Kidney capillary endothelial cell (primary cell): ENCODE measurements around the gene SPX.
A peak's percentile ranks its signal among the peaks of the same experiment; 100 is the strongest.

Experiments
- DNase-seq: peaks from one replicate; pipeline ENCODE4 v3.0.0-alpha.2; 2018; ENCODE audit warnings: low spot score

Gene SPX, protein sequence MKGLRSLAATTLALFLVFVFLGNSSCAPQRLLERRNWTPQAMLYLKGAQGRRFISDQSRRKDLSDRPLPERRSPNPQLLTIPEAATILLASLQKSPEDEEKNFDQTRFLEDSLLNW

DNA sequence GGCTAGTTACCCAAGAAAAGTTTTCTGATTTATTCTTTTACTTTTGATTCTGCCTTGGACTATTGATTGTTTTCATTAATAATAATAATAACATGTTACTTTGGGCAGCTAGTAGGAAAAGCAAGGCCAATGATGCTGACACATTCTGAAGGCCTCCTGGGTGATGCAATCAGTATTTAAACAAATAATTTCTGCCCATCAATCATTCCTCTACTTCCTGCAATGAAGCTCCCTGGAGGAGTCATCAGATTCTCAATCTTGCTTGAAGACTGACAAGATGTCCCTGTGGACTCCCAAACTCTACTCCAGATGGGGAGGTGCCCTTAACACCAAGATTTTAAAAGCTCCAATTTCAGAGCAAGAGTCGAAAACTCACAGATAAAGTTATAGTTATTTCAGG is at the start of gene SPX:
SPX (plus strand) TSS at position 244 of the 400 bp plus-strand sequence. CDS start 177 bp downstream, outside the sequence.
- peak; percentile 6 for DNase-seq

DNA sequence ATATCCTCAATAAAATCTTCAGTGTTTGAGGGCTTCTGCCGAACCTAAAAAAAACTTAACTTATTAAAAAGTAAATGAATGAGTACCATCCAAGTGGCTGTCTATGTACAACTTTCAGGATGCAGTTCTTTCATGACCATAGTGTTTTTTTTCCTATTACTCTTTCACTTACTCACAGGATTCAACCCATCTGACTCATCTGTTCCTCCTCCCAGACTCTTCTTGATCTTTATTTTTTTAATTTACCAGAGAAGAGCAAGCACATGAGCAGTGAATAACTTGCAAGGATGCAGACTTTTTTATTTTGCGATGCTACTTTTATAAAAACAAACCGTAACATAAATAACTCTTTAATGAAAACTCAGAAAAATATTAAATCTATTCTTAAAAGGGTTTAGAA is 49.1 kb upstream of the SPX start:
- DNase-seq: no peak

DNA sequence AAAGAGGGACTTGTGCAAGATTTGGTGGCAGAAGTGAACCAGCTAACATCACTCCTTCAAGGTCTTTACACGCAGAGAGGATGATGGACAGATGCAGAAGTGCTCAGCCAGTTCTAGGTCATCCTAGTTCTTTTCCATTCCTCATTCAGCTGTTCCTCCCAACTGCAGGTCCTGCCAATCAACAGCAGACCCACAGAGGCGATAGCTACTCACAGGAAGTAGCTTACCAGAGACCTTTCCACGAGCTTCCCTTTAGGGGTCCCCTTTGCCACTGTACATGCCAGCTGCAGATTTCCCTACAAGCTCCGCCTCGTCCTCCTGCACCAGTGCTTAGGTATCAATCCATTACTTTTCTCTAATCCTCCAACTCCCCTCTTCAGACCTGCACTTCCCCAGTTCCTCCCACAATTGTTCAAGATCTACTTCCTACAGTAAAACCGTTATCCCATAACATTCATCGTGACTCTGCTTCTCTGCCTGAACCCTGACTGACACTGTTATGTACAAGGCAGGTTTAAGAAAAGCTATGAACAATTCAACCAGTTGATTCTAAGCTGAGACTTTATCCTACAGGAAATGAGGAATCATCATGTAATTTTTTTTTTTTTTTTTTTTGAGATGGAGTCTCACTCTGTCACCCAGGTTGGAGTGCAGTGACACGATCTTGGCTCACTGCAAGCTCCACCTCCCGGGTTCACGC is 47.2 kb upstream of the SPX start:
- DNase-seq: peak; percentile 13

DNA sequence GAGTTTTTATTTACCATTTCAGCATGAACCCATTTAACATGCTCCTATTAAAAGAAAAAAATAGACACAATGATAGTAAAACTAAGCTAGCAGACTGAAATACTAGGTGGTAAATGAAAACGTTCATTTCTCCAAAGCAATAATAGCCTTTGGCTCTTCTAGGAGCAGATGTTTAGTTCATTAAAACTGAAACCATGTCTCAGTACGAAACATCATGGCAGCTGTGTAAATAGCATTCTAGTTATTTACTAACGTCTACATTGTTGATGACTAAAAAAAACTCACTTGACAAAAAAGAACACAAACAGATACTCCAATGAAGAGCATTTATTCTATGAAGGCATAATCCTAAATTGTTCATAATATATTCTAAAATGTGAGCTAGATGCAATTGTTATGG is 42.6 kb upstream of the SPX start:
- DNase-seq: no peak

GRCh38 chr12:21485998-21486397 is 40.1 kb upstream of the SPX start:
- DNase-seq: no peak

- DNase-seq: no peak
These were observed 26.3 kb upstream of the SPX start for GRCh38 chr12:21499765-21500164.

DNA sequence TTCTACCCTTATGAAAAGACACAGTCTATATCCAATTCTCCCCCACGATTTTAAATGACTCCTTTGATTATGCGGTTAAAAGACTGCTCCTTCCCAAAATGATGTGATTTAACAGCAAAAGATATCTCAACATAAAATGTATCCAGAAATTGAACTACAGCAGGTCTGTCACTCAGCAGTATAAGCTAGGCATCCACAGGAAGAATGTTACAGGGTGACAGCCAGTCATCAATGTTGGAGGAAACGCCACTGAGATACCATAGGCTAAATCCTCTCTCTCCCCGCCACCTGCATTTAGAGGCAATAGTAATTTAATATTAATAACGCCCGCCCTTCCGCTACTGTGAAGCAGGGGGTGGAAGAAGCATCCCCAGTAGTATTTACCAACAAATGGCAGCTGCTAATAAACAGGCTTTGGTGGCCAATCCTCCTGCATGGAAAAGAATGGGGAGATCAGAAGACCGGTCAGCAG is 25.3 kb upstream of the SPX start:
- no peak for DNase-seq

DNA sequence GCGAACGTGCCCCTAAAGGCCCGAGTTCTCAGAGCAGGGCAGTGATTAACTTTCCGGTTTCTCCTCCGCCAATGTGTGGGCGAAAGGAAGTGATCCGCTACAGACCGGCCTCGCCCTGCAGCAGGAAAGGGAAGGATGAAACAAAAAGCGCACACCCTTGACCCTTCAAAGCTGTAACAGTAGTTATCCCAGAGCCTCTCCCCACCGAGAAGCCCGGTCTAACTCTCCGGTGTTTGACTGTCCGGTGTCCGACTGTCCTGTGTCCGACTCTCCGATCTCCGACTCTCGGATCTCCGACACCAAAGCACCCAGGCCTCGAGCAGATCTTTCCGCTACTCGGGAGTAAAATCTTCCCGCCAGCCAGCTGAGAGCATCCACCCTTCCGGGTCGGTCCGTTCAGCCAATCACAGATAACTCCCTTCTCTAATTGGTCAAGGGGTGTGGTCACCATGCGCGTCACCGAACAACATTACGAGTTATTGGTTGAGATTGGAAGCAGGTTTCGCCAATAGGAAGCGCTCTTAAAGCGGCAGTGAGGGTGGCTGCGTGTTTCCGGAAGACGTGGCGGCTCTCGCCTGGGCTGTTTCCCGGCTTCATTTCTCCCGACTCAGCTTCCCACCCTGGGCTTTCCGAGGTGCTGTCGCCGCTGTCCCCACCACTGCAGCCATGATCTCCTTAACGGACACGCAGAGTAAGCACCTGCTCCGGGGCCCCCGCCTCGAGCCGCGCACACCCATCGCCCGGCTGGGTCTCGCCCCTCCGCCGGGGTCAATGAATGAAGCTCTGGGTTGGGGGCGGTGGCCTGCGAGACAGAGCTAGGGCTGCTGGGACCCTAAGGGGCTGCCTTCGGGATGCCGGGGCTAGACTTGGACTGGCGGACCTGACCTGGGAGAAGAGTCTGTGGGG is 24.6 kb upstream of the SPX start, which contains the start of the genes GOLT1B and RECQL:
GOLT1B (plus strand) TSS at position 532 of the 906 bp plus-strand sequence; CDS start at position 667, 135 bp downstream.
RECQL (minus strand) TSS at position 378 of the 906 bp plus-strand sequence. CDS start 2,065 bp downstream, outside the sequence.
- peak; percentile 98 for DNase-seq

DNA sequence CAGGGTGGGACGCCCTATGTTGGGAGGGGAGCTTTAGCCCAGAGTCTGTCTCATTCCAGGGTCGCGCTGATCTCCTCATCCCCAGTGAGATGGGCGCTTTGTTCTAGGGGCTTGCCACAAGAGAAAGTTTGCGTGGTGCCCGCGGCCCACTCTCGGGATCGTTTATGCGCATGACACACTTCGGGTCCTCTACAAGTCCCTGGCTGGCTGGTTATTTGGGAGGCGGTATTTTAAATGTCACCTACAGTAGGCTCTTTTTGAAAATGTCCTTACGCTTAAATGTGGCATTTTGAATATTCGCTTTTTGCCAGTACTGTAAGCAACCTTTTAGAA is 24.0 kb upstream of the SPX start:
- DNase-seq: peak; percentile 23

DNA sequence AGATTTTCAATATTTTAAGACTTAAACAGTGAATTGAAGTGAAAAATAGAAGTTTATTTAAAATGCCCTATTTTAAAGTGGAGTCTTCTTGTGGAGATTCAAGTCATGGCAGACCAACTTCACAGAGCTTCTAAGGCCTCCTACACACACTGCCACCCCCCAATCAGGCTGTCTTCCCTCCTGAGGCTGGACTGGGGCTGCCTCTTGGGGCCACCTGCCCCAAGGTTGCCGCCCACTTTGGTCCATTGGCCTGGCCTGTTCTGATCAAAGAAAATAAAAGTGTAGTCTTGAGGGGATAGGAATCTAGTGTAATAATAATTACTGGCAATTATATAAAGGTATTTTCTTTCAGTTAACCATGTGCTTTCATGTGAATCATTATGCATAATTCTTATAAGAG is 23.2 kb upstream of the SPX start:
- no peak for DNase-seq

GRCh38 chr12:21505888-21506287 is 20.2 kb upstream of the SPX start:
- no peak for DNase-seq

DNA sequence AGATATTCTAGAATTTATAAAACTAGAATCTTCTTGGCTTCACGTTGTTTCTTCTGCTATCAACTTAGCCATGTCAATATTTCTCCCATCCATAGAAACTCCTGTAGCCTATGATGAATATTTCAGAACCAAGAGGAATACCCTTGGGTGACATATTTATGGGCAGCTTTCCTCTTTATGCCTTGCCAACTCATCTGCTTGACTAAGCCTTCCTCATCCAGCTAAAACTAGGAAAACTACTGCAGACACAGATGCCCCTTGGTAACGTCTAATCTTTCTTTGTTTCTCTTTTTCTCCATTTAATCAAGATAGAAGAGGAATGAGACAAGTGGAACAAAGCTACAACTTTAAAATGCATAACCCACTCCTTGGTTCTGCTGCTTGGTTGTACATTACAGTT is 18.2 kb upstream of the SPX start:
- DNase-seq: no peak

DNA sequence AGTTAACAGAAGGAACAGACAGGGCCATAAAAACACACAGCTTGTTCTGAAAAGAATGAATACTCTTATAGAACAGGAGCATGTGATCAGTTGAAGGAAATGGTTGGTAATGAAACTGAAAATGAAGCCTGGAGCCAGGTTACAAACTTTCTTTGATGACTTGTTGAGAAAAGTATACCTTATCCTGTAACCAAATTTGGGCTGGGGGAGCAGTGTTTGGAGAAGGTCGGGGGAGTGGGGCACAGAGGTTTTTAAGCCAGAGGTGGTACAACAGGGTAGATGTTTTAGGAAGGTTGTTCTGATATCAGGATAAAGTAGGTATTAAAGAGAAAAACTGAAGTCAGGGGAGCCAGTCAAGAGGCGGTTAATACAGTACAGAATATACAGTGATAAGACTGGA is 16.3 kb upstream of the SPX start:
- DNase-seq: no peak

DNA sequence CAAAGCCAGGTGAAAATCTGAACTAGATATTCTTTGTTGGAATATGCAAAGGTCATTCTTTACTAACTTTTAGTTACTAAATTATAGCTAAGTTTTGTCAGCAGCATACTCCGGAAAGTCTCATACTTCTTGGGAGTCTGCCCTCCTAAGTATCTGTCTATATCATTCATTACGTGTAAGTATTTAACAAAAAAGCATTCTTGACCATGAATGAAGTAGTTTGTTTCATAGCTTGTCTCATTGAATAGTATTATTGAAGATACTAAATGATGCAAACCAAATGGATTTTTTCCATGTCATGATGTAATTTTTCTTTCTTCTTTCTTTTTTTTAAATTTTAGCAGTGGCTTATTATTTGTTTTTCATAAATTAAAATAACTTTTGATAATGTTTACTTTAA is 9.8 kb upstream of the SPX start:
- no peak for DNase-seq

- no peak for DNase-seq
These were observed 7.6 kb upstream of the SPX start for GRCh38 chr12:21518451-21518850.

DNA sequence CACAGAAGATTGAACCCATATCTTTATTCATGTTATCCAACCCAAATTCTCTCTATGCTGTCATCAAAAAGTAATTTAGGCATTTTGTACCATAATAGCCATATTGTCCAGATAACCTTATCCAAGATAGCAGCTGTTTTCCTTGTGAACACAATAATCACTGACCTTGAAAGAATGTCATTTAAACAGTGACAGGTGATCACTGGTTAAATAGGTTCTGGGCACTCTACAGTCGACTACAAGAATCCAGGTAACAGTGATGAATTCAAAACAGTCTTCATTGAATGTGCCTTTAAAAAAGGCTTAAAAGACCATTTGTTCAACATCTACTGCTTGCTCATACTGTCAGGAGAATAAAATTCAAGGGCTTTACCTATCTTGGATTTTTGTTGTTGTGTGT is 4.6 kb upstream of the SPX start:
- no peak for DNase-seq

DNA sequence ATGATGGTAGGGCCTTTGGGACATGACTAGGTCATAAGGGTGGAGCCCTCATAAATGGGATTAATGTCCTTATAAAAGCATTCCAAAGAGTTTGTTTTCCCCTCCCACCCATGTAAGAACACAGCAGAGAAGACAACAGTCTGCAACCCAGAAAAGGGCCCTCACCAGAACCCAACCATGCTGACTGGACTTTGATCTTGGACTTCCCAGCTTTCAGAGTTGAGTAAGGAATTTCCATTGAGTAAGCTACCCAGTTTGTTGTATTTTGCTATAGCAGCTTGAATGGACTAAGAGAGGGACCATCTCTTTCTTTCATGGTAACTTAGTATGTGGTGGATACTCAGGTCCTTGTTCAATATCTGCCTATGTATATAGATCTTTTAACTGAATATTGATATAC is 2.9 kb upstream of the SPX start:
- DNase-seq: no peak

DNA sequence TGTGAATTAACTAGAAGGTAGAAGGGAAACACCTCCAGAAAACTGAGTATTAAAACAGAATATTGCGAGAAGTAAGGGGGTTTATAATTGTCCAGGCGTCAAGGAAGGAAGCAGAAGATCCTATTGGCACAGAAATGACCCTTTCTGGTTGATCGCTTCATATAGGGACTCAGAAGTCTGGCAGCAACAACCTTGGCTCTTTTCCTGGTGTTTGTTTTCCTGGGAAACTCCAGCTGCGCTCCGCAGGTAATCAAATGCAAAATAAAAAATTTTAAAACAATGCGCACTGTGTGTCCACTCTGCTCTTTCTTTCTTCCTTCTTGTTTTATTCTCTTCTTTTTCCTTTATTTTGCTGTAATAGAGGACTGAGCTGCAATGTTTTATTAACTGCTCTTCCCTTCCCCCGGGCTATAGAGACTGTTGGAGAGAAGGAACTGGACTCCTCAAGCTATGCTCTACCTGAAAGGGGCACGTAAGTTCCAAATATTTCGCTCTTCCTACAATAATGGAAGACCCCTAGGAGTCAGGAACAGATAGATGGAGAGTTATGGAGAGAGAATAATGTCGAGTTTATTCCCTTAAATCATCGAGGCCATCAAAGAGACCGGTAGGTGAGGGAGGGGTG is 737 bp downstream of the SPX start:
- DNase-seq: peak; percentile 1

DNA sequence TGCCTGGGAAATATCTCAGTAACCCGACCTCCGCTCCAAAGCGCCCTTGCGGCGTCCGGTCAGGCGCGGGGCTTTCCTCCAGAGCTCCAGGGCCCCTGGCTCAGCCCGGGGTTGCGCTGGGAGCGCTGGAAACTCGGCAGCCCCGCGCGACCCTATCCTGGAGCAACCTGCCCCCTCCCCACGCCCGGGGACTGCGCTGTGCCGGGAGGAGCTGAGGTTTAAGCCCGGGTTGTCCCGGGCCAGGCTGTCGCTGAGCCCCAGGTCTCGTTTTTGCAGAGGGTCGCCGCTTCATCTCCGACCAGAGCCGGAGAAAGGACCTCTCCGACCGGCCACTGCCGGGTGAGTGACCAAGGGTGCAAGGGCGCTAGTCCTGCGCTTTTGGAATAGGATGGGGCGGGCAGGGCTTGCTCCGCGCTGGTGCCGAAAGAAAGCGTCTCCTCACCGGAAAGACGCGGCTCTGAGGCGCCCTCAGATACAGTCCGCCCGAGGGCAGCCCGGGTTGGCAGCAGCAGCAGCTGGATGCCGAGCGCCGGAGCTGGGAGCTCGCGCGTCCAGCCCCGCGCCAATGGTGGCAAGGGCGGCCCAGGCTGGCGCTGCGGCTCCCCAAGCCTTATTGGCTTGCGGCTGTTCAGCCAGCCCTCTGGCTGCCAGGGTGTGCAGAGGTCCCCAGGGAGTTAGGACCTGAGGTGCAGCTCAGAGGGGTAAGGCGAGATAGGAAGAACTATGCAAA is 1.5 kb downstream of the SPX start:
- peak; percentile 26 for DNase-seq

GRCh38 chr12:21528953-21529352 is 2.9 kb downstream of the SPX start:
- no peak for DNase-seq

- no peak for DNase-seq
These were observed 3.4 kb downstream of the SPX start for GRCh38 chr12:21529456-21529855.
